Muscle of back (tissue), 13 donors: ENCODE data around the gene BCOR. TPM values are rescaled to one million over a fixed set of nuclear protein-coding genes. Genes with fewer than 3 reads are reported as not detected.

ENCODE experiments used
- DNase-seq, 3 donors: peaks; one replicate each; pipeline versions ENCODE4 v3.0.0 to v3.0.0-alpha.2; 2013
- long read RNA-seq, 9 donors: transcript quantifications; one replicate each; lab custom pipeline, GENCODE V29; 2026
- polyA plus RNA-seq, 10 donors: library from polyadenylated mRNA; unstranded; fragments of 120-200 nt; gene quantifications; one replicate each; pipeline ENCODE4 v1.2.1, GENCODE V29; 2013; ENCODE audit not compliant: insufficient read length in 10 of 10

Gene BCOR
- 10 to 100 TPM; 19.5 to 31.6 (median 24.0) TPM for polyA plus RNA-seq
- long read RNA-seq, donor 1, partial matches to known transcripts: 0 of 1 reads
- long read RNA-seq, donor 1, other reads (novel, unspliced or antisense): 0 of 1 reads
- long read RNA-seq, donor 2: 0 reads
- long read RNA-seq, donor 3: 0 reads
- long read RNA-seq, donor 4: 0 reads
- long read RNA-seq, donor 5: 0 reads
- long read RNA-seq, donor 6: 0 reads
- long read RNA-seq, donor 7: 0 reads
- long read RNA-seq, donor 8: 0 reads
- long read RNA-seq, donor 9: 0 reads

- peak in 1 of 3 donors; percentile 85 for DNase-seq
Observed at GRCh38 chrX:40097504-40098263, at the start of gene BCOR. Gene BCOR (minus strand): TSS chrX:40097958. CDS start chrX:40077929, 20,029 bp downstream.

GRCh38 chrX:40147126-40147952, 49.6 kb upstream of the BCOR start:
- peak in 1 of 3 donors; percentile 42 for DNase-seq

GRCh38 chrX:40146262-40147125, 48.7 kb upstream of the BCOR start:
- peak in 1 of 3 donors; percentile 74 for DNase-seq

GRCh38 chrX:40145923-40146261, 48.1 kb upstream of the BCOR start:
- no peak for DNase-seq

- DNase-seq: peak in 1 of 3 donors; percentile 34
Observed at GRCh38 chrX:40145001-40145922, 47.5 kb upstream of the BCOR start.

- no peak for DNase-seq
Observed at GRCh38 chrX:40144576-40144975, 46.8 kb upstream of the BCOR start.

- DNase-seq: no peak
Observed at GRCh38 chrX:40143987-40144386, 46.2 kb upstream of the BCOR start.

GRCh38 chrX:40143001-40143400, 45.2 kb upstream of the BCOR start:
- DNase-seq: no peak

- DNase-seq: no peak
Observed at GRCh38 chrX:40142417-40142816, 44.7 kb upstream of the BCOR start.

GRCh38 chrX:40140706-40141499, 43.1 kb upstream of the BCOR start:
- peak in 1 of 3 donors; percentile 66 for DNase-seq

- DNase-seq: peak in 1 of 3 donors; percentile 36
Observed at GRCh38 chrX:40132751-40133150, 35.0 kb upstream of the BCOR start.

- no peak for DNase-seq
Observed at GRCh38 chrX:40131654-40132337, 34.0 kb upstream of the BCOR start.

- no peak for DNase-seq
Observed at GRCh38 chrX:40130207-40130606, 32.4 kb upstream of the BCOR start.

- peak in 2 of 3 donors; percentile 30 to 48 for DNase-seq
Observed at GRCh38 chrX:40127052-40127451, 29.3 kb upstream of the BCOR start.

GRCh38 chrX:40122487-40122886, 24.7 kb upstream of the BCOR start:
- DNase-seq: no peak

GRCh38 chrX:40121618-40122017, 23.9 kb upstream of the BCOR start:
- DNase-seq: no peak

GRCh38 chrX:40120838-40121580, 23.3 kb upstream of the BCOR start:
- DNase-seq: no peak

GRCh38 chrX:40117715-40118285, 20.0 kb upstream of the BCOR start:
- DNase-seq: no peak
